ENCODE data around the gene BSCL2.
"Not testable (repeated sequence)": the region's sequence is repeated elsewhere in the genome, so short reads cannot be mapped to it uniquely, and the experiment has no call there.

- not testable (repeated sequence) for TF ChIP-seq CTCF, POLR2A, POLR2AphosphoS5, EP300 (IDR thresholded peaks at IDR 0.05)
Observed at GRCh38 chr11:62749931-62750330, 42.7 kb upstream of the BSCL2 start.

Data from sigmoid colon (tissue), 4 donors.